ENCODE data around the gene ZBTB40. TPM values are rescaled to one million over a fixed set of nuclear protein-coding genes. Genes with fewer than 3 reads are reported as not detected.

ZBTB40 gene
- total and polyA plus RNA-seq, 9 of the 15 experiments (the other 6 are each of a cell fraction or from before 2014, with no cell fraction given): 2.6 to 26.0 (median 18.8) TPM

DNA sequence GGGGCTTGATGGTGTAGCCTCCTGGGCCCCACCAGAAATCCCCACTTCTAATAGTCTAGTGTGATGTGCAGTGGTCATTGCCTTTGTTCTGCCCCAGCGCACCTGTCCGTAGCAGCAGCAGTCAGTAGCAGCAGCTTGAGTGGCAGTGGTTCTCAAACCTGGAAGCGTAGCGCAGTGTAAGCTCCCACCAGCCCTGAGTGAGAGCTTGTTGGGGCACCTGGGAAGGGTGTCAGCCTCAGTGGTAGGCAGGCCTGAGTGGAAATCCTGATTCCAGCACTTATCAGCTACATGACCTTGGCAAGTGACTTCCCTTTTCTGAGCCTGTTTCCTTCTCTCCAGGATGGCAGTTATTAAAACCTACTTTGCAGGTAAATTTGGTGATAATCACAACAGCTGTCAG is 70.0 kb downstream of the ZBTB40 start:
- H3K9ac ChIP-seq (ENCODE audit: insufficient read depth in 1 of 2, low read depth in 2 of 2, low read length in 2 of 2): 0 out of 4 replicates have a peak overlapping the region, but pooled peaks of 1 of the 2 experiments have one; percentile 12
- no TSS peak for BruUV-seq (replicated peaks)
- DNase-seq (ENCODE audit: extremely low read depth in 1 of 4, low spot score in 3 of 4) (no peak), ATAC-seq (no peak), FAIRE-seq (no peak)
- ChIA-PET POLR2A (interaction anchor here (1.5 to 2.0 kb wide), 2 partner anchors 9 to 17 kb away, joined by 5 read pairs; no protein-coding TSS in a partner anchor), CTCF (ENCODE audit: low intra/inter-chr PET ratio) (no interaction called here)
- no peak overlapping the region for H3K4me3 ChIP-seq
- intact Hi-C loops (cut with micrococcal nuclease) (no loop called here), in situ Hi-C loops (cut with MboI) (no loop called here)
- no peaks in the 10 kb centered on the region for H3K9me1 ChIP-seq (ENCODE audit: control insufficient read depth, insufficient read depth, low read length)
- WGBS (ENCODE audit: insufficient coverage, low coverage, missing lambda C conversion rate): 100% methylated on average over 4 of the region's 4 CpGs
- H3K4me1 ChIP-seq (replicated peaks in 1 of 2; ENCODE audit: control insufficient read depth in 2 of 2, insufficient read depth in 2 of 2, low read length in 2 of 2): no peaks in the 10 kb centered on the region
- H3K27ac ChIP-seq (ENCODE audit: extremely low read depth, low read depth, low read length): no peak overlapping the region
- no peak overlapping the region for H3K4me2 ChIP-seq (ENCODE audit: insufficient read depth, low read length)
- H4K20me1 ChIP-seq (replicated peaks; ENCODE audit: control insufficient read depth, insufficient read depth, low read length): peaks cover 4% of the 10 kb centered on the region; the same call in 1 of the 2 replicates
- TF ChIP-seq, protein P1, sequence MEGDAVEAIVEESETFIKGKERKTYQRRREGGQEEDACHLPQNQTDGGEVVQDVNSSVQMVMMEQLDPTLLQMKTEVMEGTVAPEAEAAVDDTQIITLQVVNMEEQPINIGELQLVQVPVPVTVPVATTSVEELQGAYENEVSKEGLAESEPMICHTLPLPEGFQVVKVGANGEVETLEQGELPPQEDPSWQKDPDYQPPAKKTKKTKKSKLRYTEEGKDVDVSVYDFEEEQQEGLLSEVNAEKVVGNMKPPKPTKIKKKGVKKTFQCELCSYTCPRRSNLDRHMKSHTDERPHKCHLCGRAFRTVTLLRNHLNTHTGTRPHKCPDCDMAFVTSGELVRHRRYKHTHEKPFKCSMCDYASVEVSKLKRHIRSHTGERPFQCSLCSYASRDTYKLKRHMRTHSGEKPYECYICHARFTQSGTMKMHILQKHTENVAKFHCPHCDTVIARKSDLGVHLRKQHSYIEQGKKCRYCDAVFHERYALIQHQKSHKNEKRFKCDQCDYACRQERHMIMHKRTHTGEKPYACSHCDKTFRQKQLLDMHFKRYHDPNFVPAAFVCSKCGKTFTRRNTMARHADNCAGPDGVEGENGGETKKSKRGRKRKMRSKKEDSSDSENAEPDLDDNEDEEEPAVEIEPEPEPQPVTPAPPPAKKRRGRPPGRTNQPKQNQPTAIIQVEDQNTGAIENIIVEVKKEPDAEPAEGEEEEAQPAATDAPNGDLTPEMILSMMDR (IDR thresholded peaks at IDR 0.05 in 2 of 3, conservative IDR thresholded peaks at IDR 0.05 in 1 of 3; ENCODE audit: insufficient read depth in 2 of 3, low read depth in 1 of 3, low read length in 3 of 3): no peak
- TF ChIP-seq CREM (IDR thresholded peaks at IDR 0.05; ENCODE audit: low read depth): no peak
- TF ChIP-seq POLR3A (IDR thresholded peaks at IDR 0.05; ENCODE audit: borderline replicate concordance, extremely low read depth, insufficient read depth, insufficient read length): no peak
- no peak for TF ChIP-seq ETV5 (CRISPR knock-in tag; IDR thresholded peaks at IDR 0.05; ENCODE audit: low read depth)
- TF ChIP-seq, protein P2, sequence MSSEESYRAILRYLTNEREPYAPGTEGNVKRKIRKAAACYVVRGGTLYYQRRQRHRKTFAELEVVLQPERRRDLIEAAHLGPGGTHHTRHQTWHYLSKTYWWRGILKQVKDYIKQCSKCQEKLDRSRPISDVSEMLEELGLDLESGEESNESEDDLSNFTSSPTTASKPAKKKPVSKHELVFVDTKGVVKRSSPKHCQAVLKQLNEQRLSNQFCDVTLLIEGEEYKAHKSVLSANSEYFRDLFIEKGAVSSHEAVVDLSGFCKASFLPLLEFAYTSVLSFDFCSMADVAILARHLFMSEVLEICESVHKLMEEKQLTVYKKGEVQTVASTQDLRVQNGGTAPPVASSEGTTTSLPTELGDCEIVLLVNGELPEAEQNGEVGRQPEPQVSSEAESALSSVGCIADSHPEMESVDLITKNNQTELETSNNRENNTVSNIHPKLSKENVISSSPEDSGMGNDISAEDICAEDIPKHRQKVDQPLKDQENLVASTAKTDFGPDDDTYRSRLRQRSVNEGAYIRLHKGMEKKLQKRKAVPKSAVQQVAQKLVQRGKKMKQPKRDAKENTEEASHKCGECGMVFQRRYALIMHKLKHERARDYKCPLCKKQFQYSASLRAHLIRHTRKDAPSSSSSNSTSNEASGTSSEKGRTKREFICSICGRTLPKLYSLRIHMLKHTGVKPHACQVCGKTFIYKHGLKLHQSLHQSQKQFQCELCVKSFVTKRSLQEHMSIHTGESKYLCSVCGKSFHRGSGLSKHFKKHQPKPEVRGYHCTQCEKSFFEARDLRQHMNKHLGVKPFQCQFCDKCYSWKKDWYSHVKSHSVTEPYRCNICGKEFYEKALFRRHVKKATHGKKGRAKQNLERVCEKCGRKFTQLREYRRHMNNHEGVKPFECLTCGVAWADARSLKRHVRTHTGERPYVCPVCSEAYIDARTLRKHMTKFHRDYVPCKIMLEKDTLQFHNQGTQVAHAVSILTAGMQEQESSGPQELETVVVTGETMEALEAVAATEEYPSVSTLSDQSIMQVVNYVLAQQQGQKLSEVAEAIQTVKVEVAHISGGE (CRISPR knock-in tag; IDR thresholded peaks at IDR 0.05): no peak
- TF ChIP-seq, protein P3, sequence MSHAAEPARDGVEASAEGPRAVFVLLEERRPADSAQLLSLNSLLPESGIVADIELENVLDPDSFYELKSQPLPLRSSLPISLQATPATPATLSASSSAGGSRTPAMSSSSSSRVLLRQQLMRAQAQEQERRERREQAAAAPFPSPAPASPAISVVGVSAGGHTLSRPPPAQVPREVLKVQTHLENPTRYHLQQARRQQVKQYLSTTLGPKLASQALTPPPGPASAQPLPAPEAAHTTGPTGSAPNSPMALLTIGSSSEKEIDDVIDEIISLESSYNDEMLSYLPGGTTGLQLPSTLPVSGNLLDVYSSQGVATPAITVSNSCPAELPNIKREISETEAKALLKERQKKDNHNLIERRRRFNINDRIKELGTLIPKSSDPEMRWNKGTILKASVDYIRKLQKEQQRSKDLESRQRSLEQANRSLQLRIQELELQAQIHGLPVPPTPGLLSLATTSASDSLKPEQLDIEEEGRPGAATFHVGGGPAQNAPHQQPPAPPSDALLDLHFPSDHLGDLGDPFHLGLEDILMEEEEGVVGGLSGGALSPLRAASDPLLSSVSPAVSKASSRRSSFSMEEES (CRISPR knock-in tag; IDR thresholded peaks at IDR 0.05): no peak
- TF ChIP-seq SNIP1 (IDR thresholded peaks at IDR 0.05; ENCODE audit: low read depth): no peak
- TF ChIP-seq ZNF239 (CRISPR knock-in tag; IDR thresholded peaks at IDR 0.05): no peak
- no peak for TF ChIP-seq POLR3G (IDR thresholded peaks at IDR 0.05; ENCODE audit: extremely low read depth, insufficient read length, insufficient replicate concordance)
- no peak for TF ChIP-seq HDAC2 (IDR thresholded peaks at IDR 0.05)
- TF ChIP-seq, protein P4, sequence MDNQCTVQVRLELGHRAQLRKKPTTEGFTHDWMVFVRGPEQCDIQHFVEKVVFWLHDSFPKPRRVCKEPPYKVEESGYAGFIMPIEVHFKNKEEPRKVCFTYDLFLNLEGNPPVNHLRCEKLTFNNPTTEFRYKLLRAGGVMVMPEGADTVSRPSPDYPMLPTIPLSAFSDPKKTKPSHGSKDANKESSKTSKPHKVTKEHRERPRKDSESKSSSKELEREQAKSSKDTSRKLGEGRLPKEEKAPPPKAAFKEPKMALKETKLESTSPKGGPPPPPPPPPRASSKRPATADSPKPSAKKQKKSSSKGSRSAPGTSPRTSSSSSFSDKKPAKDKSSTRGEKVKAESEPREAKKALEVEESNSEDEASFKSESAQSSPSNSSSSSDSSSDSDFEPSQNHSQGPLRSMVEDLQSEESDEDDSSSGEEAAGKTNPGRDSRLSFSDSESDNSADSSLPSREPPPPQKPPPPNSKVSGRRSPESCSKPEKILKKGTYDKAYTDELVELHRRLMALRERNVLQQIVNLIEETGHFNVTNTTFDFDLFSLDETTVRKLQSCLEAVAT (IDR thresholded peaks at IDR 0.05): no peak
- no peaks in the 10 kb centered on the region for H3K27me3 ChIP-seq (ENCODE audit: control insufficient read depth in 2 of 2, insufficient read depth in 2 of 2, low read length in 2 of 2)
- H3K9me3 ChIP-seq (replicated peaks; ENCODE audit: control insufficient read depth, insufficient read depth, low read depth, low read length): no peaks in the 10 kb centered on the region
- no peaks in the 10 kb centered on the region for H3K79me2 ChIP-seq (ENCODE audit: control insufficient read depth, insufficient read depth, low read length)
- H2AFZ ChIP-seq (ENCODE audit: low read depth, low read length): no peak overlapping the region
- peaks cover 92% of the 10 kb centered on the region for H3K36me3 ChIP-seq (ENCODE audit: control insufficient read depth, insufficient read depth, low read length)

All from K562 (cell line).